Brain pericyte (primary cell): ENCODE data around the gene SNAPC2.
"Not testable (repeated sequence)": the region's sequence is repeated elsewhere in the genome, so short reads cannot be mapped to it uniquely, and the experiment has no call there.

Experiments used
- DNase-seq: peaks from one replicate; pipeline ENCODE4 v3.0.0-alpha.2; 2012; ENCODE audit warnings: low read depth, low spot score

Gene SNAPC2

DNA sequence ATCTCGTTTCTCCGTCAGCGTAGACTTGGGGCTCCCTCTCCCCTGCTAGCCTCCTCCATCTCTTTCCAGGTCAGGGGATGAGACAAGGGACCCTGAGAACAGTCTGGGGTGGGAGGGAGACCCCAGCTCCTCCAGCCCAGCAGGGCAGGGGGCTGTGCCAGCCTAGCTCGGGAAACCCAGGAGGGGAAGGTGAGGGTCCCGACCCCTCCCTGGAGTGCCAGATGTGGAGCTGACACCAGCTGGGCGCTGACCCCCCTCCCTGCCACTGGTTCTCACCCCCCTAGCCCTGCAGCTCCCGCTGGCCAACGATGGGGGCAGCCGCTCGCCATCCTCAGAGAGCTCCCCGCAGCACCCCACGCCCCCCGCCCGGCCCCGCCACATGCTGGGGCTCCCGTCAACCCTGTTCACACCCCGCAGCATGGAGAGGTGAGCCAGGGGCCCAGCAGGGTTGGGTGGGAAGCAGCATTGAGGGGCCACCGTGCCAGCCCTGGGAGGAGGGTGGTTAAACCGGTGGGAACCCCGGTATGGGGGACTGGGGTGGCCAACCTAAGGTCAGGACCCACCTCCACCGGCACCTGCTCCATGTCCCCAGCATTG is 10.6 kb upstream of the SNAPC2 start:
- no peak for DNase-seq

DNA sequence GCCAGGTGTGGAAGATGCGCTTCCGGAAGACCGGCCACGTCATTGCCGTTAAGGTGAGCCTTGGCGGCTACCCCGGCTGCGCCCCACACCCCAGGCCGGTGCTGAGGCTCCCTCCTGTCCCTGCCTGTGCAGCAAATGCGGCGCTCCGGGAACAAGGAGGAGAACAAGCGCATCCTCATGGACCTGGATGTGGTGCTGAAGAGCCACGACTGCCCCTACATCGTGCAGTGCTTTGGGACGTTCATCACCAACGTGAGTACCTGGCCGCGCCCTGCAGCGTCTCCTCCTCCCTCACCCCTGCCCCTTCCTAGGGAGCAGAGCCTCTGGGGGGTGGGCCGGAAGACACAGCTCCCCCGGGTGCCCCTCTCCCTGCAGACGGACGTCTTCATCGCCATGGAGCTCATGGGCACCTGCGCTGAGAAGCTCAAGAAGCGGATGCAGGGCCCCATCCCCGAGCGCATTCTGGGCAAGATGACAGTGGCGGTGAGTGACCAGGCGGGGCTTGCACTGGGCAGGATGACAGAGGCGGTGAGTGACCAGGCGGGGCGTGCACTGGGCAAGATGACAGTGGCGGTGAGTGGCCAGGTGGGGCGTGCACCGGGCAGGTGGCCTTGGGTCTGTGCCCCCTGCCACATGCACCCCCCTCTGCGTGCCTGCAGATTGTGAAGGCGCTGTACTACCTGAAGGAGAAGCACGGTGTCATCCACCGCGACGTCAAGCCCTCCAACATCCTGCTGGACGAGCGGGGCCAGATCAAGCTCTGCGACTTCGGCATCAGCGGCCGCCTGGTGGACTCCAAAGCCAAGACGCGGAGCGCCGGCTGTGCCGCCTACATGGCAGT is 9.6 kb upstream of the SNAPC2 start:
- DNase-seq, result no peak

DNA sequence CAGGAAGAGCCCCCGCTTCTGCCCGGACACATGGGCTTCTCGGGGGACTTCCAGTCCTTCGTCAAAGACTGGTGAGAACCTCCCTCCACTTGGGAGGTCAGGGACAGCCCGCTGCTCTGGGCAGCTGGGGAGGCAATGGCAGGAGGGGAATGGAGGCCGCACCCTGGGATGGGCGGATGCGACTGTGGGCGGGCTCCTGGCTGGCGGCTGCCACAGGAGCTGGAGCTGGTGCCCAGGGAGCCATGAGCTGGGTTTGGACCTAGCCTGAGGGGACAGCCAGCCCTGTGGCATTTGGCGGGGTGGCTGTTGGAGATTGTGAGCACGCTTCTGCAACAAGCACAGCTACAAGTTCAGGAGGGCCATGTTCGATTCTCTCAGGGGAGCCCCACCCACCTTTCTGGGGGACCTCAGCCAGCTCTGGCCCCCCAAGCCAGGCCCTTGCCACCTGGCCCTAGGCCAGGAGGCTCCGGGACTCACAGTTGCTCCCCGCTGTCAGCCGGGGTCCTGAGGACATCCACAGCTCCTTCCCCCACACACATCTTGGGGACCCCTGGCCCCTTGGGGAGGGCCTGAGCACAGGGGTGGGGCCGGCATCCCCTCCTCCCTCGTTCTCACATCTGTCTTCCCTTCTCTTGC is 8.5 kb upstream of the SNAPC2 start:
- DNase-seq, result no peak

DNA sequence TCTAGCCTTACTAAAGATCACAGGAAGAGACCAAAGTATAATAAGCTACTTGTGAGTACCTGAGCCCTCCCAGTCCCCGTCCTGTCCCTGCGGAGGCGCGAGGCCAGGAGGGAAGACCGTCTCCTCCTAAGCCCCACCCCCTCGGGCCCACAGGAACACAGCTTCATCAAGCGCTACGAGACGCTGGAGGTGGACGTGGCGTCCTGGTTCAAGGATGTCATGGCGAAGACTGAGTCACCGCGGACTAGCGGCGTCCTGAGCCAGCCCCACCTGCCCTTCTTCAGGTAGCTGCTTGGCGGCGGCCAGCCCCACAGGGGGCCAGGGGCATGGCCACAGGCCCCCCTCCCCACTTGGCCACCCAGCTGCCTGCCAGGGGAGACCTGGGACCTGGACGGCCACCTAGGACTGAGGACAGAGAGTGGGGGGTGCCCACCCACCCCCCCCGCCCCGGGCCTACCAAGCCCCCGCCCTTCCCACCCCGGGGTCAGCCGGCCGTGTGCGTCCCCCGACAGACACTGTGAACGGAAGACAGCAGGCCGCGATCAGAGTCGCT is 7.9 kb upstream of the SNAPC2 start:
- DNase-seq, result no peak

DNA sequence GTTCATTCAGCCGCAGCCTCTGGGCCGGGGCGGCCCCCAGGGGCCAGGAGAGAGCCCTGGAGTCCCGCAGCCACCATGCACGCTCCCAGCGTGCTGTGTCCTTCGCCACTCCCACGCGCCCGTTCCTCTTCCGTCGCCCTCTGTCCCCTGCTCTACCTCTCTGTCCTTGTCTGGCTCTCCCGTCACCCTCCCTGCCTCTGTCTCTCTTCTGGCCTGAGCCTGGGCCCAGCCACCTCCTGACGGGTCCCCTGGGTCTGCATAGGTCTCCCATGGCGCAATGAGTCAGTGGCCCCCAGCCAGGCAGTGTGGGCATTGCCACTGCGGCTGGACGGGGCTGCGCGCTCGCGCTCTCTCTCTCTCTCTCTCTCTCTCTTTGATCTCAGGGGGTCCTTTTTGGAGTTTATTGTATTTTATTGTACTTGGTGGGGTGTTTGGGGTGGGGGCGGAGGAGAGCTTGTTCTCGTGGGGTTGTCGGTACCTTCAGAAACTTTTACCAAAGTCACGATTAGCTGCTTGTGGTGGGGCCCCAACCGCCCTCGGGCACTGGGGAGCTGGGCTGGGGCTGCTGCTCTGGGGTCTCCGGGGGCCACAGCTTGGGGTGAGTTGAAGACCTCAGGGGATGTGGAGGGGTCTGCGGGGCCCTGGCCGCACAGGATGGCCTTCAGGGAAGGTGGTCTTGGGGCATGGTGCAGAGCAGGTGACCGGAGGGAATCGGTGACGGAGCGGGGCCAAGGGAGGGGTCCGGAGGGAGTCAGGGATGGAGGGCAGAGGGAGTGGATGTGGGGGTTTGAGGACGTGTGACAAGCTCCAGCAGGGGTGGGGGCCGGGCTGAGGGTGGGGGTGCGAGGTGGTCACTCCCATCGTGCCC is 7.2 kb upstream of the SNAPC2 start:
- DNase-seq, result no peak

DNA sequence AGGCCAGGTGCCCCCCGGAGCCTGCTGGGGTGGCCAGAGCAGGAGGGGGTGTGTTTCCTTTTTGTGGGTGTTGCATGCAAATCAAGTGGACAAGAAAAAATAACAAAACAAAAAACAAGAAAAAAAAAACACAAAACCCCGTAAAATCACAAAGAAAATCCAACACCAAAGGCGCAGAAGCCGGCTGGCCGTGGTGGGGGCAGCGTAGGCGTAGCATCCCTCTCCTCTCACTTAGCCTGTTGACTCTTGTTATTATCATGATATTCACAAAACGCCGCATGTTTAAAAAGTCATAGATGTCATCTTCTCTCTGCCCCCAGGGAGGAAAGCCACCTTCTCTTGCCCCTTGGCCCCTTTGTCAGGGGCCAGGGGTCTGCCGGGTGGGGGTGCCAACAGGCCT is 6.5 kb upstream of the SNAPC2 start:
- no peak for DNase-seq

DNA sequence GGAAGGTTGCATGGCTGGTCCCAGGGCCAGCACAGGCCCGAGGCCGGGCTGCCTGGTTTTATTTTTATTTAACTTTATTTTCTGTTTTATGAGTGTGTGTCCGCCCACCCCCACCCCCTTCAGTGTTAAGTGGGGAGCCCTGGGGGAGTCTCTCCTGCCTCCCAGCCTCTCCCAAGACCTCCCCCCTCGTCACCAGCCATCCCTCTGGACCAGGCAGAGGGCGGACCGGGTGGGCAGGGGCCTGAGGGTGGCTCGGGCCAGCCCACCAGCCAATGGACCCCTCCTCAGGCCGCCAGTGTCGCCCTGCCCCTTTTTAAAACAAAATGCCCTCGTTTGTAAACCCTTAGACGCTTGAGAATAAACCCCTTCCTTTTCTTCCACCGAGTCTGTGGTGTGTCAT is 6.0 kb upstream of the SNAPC2 start:
- DNase-seq, result no peak

DNA sequence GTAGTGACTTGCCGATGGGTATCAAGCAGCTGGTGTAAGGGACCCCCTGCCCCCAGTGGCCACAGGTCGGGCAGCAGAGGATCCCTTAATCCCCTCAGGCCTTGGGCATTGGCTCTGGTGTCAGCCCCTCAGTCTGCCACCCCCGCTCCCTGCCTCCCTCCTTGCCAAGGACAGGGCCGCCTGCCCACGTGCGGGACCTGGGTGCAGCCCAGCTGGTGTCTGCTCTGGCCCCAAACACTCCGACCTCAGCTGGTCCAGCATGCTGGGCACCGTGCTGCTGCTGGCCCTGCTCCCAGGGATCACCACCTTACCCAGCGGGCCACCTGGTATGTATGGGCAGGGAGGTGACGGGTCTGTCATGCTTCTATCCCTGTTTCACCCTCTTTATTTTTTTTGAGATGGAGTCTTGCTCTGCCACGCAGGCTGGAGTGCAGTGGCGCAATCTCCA is 5.5 kb upstream of the SNAPC2 start, which contains the start of gene TGFBR3L:
TSS of gene TGFBR3L (plus strand) at position 233 of the 448 bp plus-strand sequence.
- DNase-seq, result no peak

DNA sequence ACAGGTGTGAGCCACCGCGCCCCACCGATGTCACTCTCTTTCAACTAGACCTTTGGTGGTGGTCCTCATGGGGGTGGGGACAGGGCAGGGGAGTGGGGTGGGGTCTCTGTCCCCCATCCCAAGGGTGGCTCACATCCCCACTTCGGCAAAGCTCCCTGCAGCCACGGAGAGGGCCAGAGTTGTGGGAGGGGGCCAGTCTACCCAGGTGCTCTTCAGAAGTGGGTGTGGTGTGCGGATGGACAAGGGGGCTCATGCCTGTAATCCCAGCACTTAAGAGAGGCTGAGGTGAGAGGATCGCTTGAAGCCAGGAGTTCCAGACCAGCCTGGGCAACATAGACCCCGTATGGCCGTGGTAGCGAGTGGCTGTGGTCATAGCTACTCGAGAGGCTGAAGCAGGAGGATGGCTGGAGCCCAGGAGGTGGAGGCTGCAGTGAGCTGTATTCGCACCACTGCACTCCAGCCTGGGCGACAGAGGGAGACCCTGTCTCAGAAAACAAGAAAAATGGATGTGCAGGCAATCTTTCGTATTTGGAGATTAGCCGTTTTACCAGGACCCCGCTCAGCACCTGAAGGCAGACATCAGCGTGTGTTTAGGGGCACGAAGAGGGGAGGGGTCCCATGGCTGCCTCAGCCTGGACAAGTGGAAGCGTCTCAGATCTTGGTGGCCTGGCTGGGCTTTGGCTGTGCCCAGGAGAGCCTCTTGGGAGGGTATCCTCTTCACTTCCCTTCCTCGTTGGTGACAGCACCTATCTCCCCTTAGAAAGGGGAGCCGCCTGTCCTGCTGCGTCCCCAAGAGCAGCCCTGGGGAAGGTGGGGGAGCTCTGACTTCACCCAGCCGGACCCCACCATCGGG is 4.7 kb upstream of the SNAPC2 start:
- DNase-seq, result no peak

DNA sequence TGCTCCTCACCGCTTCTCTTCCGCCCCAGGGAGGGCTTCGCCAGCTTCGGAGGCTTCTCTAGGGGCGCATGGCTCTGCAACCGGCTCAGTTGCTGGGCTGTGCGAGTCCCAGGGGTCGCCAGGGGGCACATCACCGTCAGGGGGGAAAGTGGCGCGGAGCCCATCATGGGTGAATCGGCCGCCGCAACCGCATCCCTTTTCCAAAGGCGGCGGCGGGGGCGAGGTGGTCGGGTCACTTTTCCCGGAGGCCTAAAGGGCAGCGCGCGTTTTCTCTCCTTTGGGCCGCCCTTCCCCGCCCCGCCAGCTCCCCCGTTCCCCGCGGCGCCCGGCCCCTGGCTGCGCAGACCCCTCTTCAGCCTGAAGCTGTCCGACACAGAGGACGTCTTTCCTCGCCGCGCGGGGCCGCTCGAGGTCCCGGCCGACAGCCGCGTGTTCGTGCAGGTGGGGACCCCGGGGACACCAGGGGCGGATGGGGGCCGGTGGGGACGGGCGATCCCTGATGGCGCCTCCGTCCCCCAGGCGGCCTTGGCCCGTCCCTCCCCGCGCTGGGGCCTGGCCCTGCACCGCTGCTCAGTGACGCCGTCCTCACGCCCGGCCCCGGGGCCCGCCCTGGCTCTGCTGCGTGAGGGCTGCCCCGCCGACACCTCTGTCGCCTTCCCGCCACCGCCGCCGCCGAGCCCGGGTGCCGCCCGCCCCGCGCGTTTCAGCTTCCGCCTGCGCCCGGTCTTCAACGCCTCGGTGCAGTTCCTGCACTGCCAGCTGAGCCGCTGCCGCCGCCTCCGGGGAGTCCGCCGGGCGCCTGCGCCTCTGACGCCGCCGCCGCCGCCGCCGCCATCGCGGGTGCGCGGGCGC is 3.8 kb upstream of the SNAPC2 start:
- DNase-seq, result no peak

DNA sequence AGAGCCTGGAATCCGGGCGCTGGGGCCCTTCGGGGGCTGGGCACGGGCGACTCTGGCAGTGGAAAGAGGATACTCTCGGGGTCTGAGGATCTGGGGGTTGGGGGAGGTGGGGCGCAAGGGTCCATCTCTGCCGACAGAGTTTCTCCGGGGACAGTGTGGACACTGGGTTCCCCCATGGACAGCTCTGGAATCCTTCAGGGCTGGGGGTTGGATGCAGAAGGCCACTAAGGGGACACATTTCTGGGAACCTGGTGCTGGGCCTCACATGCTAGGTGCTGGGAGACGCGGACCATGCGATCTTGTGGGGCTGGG is 3.2 kb upstream of the SNAPC2 start:
- no peak for DNase-seq

DNA sequence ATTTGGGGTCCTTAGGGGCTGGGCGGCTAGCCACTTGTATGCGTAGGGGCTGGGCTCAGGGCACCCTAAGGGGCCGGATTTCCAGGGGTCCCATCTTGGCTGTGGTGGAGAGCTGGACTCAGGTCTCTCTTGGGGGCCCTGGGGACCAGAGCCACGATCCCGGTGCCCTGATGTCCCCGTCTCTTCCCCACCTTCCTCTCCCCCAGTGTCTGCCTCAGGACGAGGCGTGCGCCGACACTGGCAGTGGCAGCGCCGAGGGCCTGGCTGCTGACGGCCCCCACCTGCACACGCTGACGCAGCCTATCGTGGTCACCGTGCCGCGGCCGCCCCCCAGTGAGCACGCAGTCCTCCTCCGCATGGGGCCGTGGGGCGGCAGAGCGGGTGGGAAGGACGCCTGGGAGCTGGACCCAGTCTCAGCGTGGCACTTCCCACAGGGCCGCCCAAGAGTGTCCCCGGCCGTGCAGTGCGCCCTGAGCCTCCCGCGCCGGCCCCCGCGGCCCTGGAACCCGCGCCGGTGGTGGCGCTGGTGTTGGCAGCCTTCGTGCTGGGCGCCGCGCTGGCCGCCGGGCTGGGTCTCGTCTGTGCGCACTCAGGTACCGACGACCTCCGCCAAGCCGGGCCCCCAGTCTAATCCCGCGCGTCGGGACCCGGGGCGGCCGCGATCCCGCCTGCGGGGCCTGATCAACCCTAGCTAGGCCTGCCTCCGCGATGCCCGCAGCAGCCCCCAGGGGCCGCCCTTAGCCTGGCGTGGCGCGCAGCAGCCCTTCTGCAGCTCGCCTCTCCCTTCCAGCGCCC is 2.7 kb upstream of the SNAPC2 start:
- no peak for DNase-seq

DNA sequence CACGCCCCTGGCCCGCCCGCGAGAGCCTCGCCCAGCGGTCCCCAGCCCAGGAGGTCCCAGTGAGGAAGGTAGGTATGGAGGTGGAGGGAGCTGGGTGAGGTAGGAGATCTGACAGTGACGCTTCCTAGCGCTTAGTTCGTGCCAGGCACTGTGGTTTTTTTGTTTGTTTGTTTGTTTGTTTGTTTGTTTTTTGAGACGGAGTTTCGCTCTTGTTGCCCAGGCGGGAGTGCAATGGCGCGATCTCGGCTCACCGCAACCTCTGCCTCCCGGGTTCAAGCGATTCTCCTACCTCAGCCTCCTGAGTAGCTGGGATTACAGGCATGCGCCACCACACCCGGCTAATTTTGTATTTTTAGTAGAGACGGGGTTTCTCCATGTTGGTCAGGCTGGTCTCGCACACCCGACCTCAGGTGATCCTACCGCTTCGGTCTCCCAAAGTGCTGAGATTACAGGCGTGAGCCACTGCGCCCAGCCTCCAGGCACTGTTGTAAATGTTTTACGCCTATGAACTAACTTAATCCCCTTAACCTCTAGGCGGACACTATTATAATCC is 2.0 kb upstream of the SNAPC2 start:
- not testable (repeated sequence) for DNase-seq

DNA sequence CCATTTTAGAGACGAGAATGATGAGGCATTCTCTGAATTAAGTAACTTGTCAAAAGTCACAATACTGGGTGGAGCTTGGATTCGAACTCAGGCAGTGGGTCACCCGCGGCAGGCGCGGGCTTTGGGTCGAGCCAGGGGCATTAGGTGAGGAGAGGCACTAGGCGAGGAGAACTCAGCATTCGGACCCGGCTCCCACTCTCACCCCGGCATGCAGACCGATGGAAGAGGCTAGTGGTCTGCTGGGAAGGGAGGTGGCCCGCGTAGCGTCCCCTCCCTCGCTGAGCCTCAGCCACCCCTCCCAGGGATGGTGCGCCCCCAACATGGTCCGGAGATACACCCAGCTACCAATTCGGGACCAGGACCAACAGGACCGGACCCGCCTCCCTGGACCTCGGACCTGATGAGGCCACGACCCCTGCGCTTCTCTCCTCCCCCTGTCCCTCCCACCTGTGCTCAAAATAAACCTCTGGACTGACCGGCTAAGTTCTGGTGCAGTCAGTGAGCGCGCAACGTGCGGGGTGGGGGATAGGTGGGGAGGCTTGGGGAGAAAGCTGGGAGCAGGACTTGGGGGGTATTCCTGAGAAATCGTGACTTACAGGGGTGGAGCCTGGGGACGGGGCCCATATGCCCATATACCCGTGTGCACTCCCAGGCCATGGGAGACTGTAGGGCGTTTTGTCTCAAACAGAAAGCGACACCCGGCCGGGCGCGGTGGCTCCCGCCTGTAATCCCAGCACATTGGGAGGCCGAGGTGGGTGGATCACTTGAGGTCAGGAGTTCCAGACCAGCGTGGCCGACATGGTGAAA is 1.3 kb upstream of the SNAPC2 start:
- no peak for DNase-seq

DNA sequence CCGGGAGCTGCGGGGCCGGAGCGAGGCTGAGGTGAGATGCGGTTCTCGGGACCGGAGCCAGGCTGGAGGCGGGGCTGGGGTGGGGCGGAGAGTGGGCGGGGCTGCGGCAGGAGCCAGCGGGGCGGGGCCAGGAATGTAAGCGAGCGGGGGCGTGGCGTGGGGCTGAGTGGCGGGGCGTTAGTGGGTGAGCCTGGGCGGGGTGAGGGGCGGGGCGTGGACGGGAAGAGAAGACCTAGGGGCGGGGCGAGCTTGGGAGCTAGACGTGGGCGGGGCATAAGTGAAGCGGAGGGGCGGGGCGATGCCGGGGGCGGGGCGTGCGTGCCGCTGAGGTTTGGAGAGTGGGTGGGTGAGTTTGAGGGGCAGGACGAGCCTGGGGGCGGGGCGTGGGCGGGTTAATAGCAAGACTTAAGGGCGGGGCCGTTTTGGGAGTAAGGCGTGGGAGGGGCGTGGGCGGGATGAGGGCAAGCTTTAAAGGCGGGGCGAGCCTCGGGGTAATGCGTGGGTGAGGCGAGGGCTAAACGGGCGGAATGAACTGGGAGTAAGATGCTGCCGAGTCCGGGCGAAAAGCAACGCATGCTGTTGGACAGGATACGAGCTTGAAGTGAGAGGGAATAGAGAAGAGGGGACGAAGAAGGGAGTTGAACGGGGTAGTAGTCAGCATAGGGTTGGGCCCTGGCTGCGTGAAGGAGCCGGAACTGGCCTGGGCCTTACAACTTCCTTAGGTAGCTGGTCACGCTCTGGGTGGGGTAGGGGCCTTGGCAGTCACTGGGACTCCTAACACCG is 572 bp downstream of the SNAPC2 start:
- DNase-seq, result peak; percentile 83

DNA sequence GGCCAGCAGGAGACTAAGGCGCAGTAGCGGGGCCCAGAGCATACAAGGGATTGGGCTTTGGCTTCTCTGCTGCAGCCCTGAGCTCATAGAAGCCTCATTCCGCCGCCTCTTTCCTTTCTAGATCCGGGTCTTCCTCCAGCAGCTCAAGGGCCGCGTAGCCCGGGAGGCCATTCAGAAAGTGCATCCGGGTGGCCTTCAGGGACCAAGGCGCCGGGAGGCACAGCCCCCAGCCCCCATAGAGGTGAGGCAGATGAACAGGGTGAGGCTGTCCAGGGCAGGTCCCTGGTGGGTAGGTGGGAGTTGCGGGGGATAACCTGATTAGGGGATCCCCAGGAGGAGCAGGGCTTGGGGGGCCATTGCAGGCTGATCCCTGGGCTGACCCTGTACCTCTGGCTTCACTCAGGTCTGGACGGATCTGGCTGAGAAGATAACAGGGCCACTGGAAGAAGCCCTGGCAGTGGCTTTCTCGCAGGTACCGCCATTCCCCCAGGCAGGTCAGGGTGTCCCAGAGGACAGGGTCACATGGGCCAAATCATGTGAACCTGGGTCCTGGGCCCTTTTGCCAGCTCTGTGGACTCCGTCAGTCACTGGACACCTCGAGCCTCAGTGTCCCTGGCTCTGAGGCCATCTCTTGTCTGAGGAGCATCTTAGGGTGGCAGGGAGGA is 1.3 kb downstream of the SNAPC2 start:
- DNase-seq, result no peak
